B cell (primary cell): ENCODE data around the gene TRIM56.

Source experiments
- CTCF ChIP-seq: fragments of 200-600 bp; IDR thresholded peaks from one replicate; pipeline ENCODE4 v1.8.0; 2022; ENCODE audit warnings: antibody characterized with exemption, mild to moderate bottlenecking
- EZH2 ChIP-seq: IDR thresholded peaks from 2 replicates; pipeline ENCODE4 v1.6.1; 2012; ENCODE audit warnings: borderline replicate concordance, low read depth, mild to moderate bottlenecking, moderate library complexity, low read length; ENCODE audit not compliant: insufficient read depth, poor library complexity, severe bottlenecking

- no peak for TF ChIP-seq CTCF
- TF ChIP-seq EZH2: no peak
Observed at GRCh38 chr7:101133621-101134398, 48.5 kb downstream of the TRIM56 start.
